Activated CD8-positive, alpha-beta memory T cell treated with anti-CD3 and anti-CD28 coated beads for 48 hours (primary cell): Measurements from ENCODE around the gene KCNQ2.
A peak's percentile ranks its signal among the peaks of the same experiment; 100 is the strongest.

Experiments used
- DNase-seq, 3 experiments: peaks; one replicate each; pipeline ENCODE4 v3.0.0-alpha.2; 2020; ENCODE audit warnings: low read depth in 2 of 3, low spot score in 2 of 3

The KCNQ2 gene

GRCh38 chr20:63435552-63435951 lies 36.9 kb downstream of the KCNQ2 start:
- DNase-seq = no peak

- DNase-seq = peak; percentile 54 to 65 (median 58)
Measured at GRCh38 chr20:63434599-63435378, 37.7 kb downstream of the KCNQ2 start.

GRCh38 chr20:63433756-63434531 lies 38.5 kb downstream of the KCNQ2 start:
- DNase-seq = no peak

GRCh38 chr20:63433351-63433750 lies 39.1 kb downstream of the KCNQ2 start:
- DNase-seq = no peak

GRCh38 chr20:63432577-63433325 lies 39.7 kb downstream of the KCNQ2 start:
- no peak for DNase-seq

GRCh38 chr20:63431944-63432343 lies 40.5 kb downstream of the KCNQ2 start:
- no peak for DNase-seq

GRCh38 chr20:63430891-63431290 lies 41.6 kb downstream of the KCNQ2 start:
- DNase-seq = no peak

- DNase-seq = no peak
Measured at GRCh38 chr20:63429992-63430391, 42.5 kb downstream of the KCNQ2 start.

- DNase-seq = no peak
Measured at GRCh38 chr20:63428906-63429575, 43.4 kb downstream of the KCNQ2 start.

GRCh38 chr20:63427724-63428330 lies 44.6 kb downstream of the KCNQ2 start:
- no peak for DNase-seq

GRCh38 chr20:63427206-63427605 lies 45.2 kb downstream of the KCNQ2 start:
- no peak for DNase-seq

- no peak for DNase-seq
Measured at GRCh38 chr20:63425846-63426485, 46.5 kb downstream of the KCNQ2 start.

GRCh38 chr20:63424613-63425012 lies 47.8 kb downstream of the KCNQ2 start:
- no peak for DNase-seq

- DNase-seq = no peak
Measured at GRCh38 chr20:63423751-63424150, 48.7 kb downstream of the KCNQ2 start.

- no peak for DNase-seq
Measured at GRCh38 chr20:63422653-63423052, 49.8 kb downstream of the KCNQ2 start.

- no peak for DNase-seq
Measured at GRCh38 chr20:63421913-63422312, 50.5 kb downstream of the KCNQ2 start.

- no peak for DNase-seq
Measured at GRCh38 chr20:63421094-63421692, 51.3 kb downstream of the KCNQ2 start.

- no peak for DNase-seq
Measured at GRCh38 chr20:63420359-63421093, 51.9 kb downstream of the KCNQ2 start.

GRCh38 chr20:63419299-63419698 lies 53.2 kb downstream of the KCNQ2 start:
- DNase-seq = no peak
